Measurements from ENCODE around the gene INTS11. TPM values are rescaled to one million over a fixed set of nuclear protein-coding genes. Genes with fewer than 3 reads are reported as not detected.

Gene INTS11
- total and polyA plus RNA-seq, 9 of the 15 experiments (the other 6 are each of a cell fraction or from before 2014, with no cell fraction given) = 3.6 to 183 (median 110) TPM

GRCh38 chr1:1346501-1346890 lies 22.0 kb upstream of the INTS11 start:
- WGBS (ENCODE audit: insufficient coverage, low coverage, missing lambda C conversion rate) = 93% methylated on average over 10 of the region's 10 CpGs

More at GRCh38 chr1:1346501-1346890, 22.0 kb upstream of the INTS11 start:
- H3K4me1 ChIP-seq (replicated peaks in 1 of 2; ENCODE audit: control insufficient read depth in 2 of 2, insufficient read depth in 2 of 2, low read length in 2 of 2) = peaks cover 11 to 82% of the 10 kb centered on the region in 2 experiments; a peak in 3 of 5 replicates
- BruUV-seq (replicated peaks) = TSS peak; percentile 62
- no peaks in the 10 kb centered on the region for H3K27me3 ChIP-seq (ENCODE audit: control insufficient read depth in 2 of 2, insufficient read depth in 2 of 2, low read length in 2 of 2)
- in situ Hi-C loops (cut with MboI) = no loop called here
- FAIRE-seq (no peak), DNase-seq (ENCODE audit: extremely low read depth in 1 of 4, low spot score in 3 of 4) (no peak), ATAC-seq (no peak)
- ChIA-PET CTCF (ENCODE audit: low intra/inter-chr PET ratio) (no interaction called here), POLR2A (interaction anchor here (1.3 to 4.8 kb wide), 5 partner anchors 9 to 29 kb away, joined by 6 to 22 read pairs (median 8); partner anchors contain the start of gene AURKAIP1)
- H3K4me2 ChIP-seq (ENCODE audit: insufficient read depth, low read length) = peak overlapping the region; percentile 91; the same call in 1 of the 2 replicates
- TF ChIP-seq SMARCB1 (IDR thresholded peaks at IDR 0.05; ENCODE audit: insufficient read length, low read depth) = no peak
- TF ChIP-seq RHOXF2B (CRISPR knock-in tag; conservative IDR thresholded peaks at IDR 0.05) = no peak
- no peak for TF ChIP-seq ZNF224 (CRISPR knock-in tag; IDR thresholded peaks at IDR 0.05)
- TF ChIP-seq RBFOX2 (IDR thresholded peaks at IDR 0.05; ENCODE audit: low read depth, low read length) = 0 out of 2 replicates have a peak, but pooled peaks have one; percentile 5
- TF ChIP-seq MAX (CRISPR knock-in tag; IDR thresholded peaks at IDR 0.05) = 0 out of 2 replicates have a peak, but pooled peaks have one; percentile 7
- no peak for TF ChIP-seq ZNF134 (CRISPR knock-in tag; conservative IDR thresholded peaks at IDR 0.05)
- no peaks in the 10 kb centered on the region for H3K9me3 ChIP-seq (replicated peaks; ENCODE audit: control insufficient read depth, insufficient read depth, low read depth, low read length)
- peaks cover 8% of the 10 kb centered on the region for H3K9me1 ChIP-seq (ENCODE audit: control insufficient read depth, insufficient read depth, low read length)
- peaks cover 36% of the 10 kb centered on the region; the same call in 1 of the 3 replicates for H3K36me3 ChIP-seq (ENCODE audit: control insufficient read depth, insufficient read depth, low read length)
- H2AFZ ChIP-seq (ENCODE audit: low read depth, low read length) = no peak overlapping the region
- H3K27ac ChIP-seq (ENCODE audit: extremely low read depth, low read depth, low read length) = no peak overlapping the region; the same call in 2 of the 3 replicates
- peak overlapping the region in 1 of 2 experiments; percentile 98; a peak in 2 of 4 replicates for H3K9ac ChIP-seq (ENCODE audit: insufficient read depth in 1 of 2, low read depth in 2 of 2, low read length in 2 of 2)
- peaks cover 37% of the 10 kb centered on the region for H4K20me1 ChIP-seq (replicated peaks; ENCODE audit: control insufficient read depth, insufficient read depth, low read length)
- H3K4me3 ChIP-seq = no peak overlapping the region; the same call in 1 of the 2 replicates
- H3K79me2 ChIP-seq (ENCODE audit: control insufficient read depth, insufficient read depth, low read length) = peaks cover 65% of the 10 kb centered on the region
- intact Hi-C loops (cut with micrococcal nuclease) = no loop called here

Measured in K562 (cell line).